SU-DHL-6 (cell line): ENCODE results near the gene MYO9A.
"Not testable (repeated sequence)": the region's sequence is repeated elsewhere in the genome, so short reads cannot be mapped to it uniquely, and the experiment has no call there.

Experiments
- H2AFZ ChIP-seq: fragments of 200-600 bp; sonication (generic); 2 replicates; pipeline ENCODE4 v1.6.1; 2014; ENCODE audit warnings: low read depth, mild to moderate bottlenecking, moderate library complexity, mixed read lengths, antibody characterized with exemption, low read length; ENCODE audit not compliant: severe bottlenecking
- H3F3A ChIP-seq: fragments of 200-600 bp; shearing (Covaris generic); 2 replicates; pipeline ENCODE4 v1.6.0; 2016; ENCODE audit warnings: antibody characterized with exemption, mild to moderate bottlenecking; ENCODE audit not compliant: insufficient read depth
- H3K27ac ChIP-seq: fragments of 200-600 bp; sonication (generic); 2 replicates; pipeline ENCODE4 v1.5.1; 2016; ENCODE audit warnings: low read depth, mild to moderate bottlenecking, low read length, moderate library complexity, mixed read lengths
- H3K27me3 ChIP-seq: fragments of 200-600 bp; sonication (generic), shearing (Covaris generic); 2 replicates; pipeline ENCODE4 v1.6.0; 2014; ENCODE audit warnings: mild to moderate bottlenecking, low read length
- H3K36me3 ChIP-seq: fragments of 200-600 bp; sonication (generic); 2 replicates; pipeline ENCODE4 v1.6.1; 2014; ENCODE audit warnings: mild to moderate bottlenecking, low read length, mixed read lengths
- H3K4me2 ChIP-seq: fragments of 300-600, 200-600 bp; shearing (Covaris generic), sonication (generic); 2 replicates; pipeline ENCODE4 v1.6.0; 2014; ENCODE audit warnings: low read length, low read depth, mild to moderate bottlenecking; ENCODE audit not compliant: poor library complexity, severe bottlenecking
- H3K4me3 ChIP-seq: fragments of 200-600 bp; sonication (generic); 2 replicates; pipeline ENCODE4 v1.5.1; 2014; ENCODE audit warnings: antibody characterized with exemption, low read length, mild to moderate bottlenecking, mixed read lengths; ENCODE audit not compliant: insufficient read depth, poor library complexity, severe bottlenecking
- H3K79me2 ChIP-seq: fragments of 200-600 bp; sonication (generic); 2 replicates; pipeline ENCODE4 v1.6.1; 2014; ENCODE audit warnings: mild to moderate bottlenecking, low read length, moderate library complexity; ENCODE audit not compliant: insufficient read depth
- H3K9ac ChIP-seq: fragments of 200-600 bp; sonication (generic); 2 replicates; pipeline ENCODE4 v1.7.0; 2014; ENCODE audit warnings: mild to moderate bottlenecking, low read length
- H3K9me2 ChIP-seq: fragments of 200-600 bp; sonication (generic); replicated peaks from 2 replicates; pipeline ENCODE4 v1.6.1; 2014; ENCODE audit warnings: low read length; ENCODE audit not compliant: insufficient read depth
- H3K9me3 ChIP-seq: fragments of 200-600 bp; sonication (generic); 2 replicates; pipeline ENCODE4 v1.6.1; 2014; ENCODE audit warnings: low read length, mixed read lengths; ENCODE audit not compliant: insufficient read depth
- H4K20me1 ChIP-seq: fragments of 200-600 bp; sonication (generic); 2 replicates; pipeline ENCODE4 v1.6.1; 2014; ENCODE audit warnings: low read depth, mild to moderate bottlenecking, antibody characterized with exemption, low read length, moderate library complexity, mixed read lengths
- EZH2phosphoT487 ChIP-seq: fragments of 200-600 bp; sonication (generic), shearing (Covaris generic); conservative IDR thresholded peaks from 2 replicates; pipeline ENCODE4 v1.6.1; 2018; ENCODE audit warnings: mild to moderate bottlenecking, antibody characterized with exemption, low read length, moderate library complexity, mixed read lengths
- TF ChIP-seq, protein P1 (sequence below): fragments of 200-600 bp; sonication (generic); IDR thresholded peaks from one replicate; pipeline ENCODE4 v1.5.1; 2017; ENCODE audit warnings: antibody characterized with exemption, mild to moderate bottlenecking, low read length, moderate library complexity; ENCODE audit not compliant: insufficient read depth, poor library complexity, severe bottlenecking

MYO9A gene

DNA sequence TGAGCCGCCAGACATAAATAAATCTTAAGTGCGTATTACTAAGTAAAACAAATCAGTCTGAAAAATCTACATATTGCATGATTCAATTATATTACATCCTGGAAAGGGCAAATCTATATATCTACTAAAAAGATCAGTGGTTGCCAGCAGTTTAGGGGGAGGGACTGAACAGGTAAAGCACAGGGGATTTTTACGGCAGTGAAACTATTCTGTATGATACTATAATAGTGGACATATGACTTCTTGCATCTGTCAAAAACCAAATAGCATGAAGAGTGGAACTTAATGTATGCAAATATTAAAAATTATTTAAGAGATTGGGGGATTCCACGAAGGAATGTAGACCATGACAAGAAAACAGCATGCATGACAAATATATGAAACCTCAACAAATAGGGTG lies 111.6 kb downstream of the MYO9A start:
- H3K9ac ChIP-seq, result no peak overlapping the region
- H3K4me3 ChIP-seq, result no peak overlapping the region
- H2AFZ ChIP-seq, result no peak overlapping the region
- H3K9me3 ChIP-seq, result no peaks in the 10 kb centered on the region
- peak overlapping the region; percentile 34 for H3K27ac ChIP-seq
- no peaks in the 10 kb centered on the region for H4K20me1 ChIP-seq
- peak overlapping the region; percentile 6 for H3K4me2 ChIP-seq
- peaks cover 13% of the 10 kb centered on the region; the same call in 1 of the 2 replicates for H3K79me2 ChIP-seq
- H3K36me3 ChIP-seq, result peaks cover 55% of the 10 kb centered on the region
- H3F3A ChIP-seq, result peaks cover 24% of the 10 kb centered on the region; the same call in 1 of the 2 replicates
- TF ChIP-seq, protein P1, sequence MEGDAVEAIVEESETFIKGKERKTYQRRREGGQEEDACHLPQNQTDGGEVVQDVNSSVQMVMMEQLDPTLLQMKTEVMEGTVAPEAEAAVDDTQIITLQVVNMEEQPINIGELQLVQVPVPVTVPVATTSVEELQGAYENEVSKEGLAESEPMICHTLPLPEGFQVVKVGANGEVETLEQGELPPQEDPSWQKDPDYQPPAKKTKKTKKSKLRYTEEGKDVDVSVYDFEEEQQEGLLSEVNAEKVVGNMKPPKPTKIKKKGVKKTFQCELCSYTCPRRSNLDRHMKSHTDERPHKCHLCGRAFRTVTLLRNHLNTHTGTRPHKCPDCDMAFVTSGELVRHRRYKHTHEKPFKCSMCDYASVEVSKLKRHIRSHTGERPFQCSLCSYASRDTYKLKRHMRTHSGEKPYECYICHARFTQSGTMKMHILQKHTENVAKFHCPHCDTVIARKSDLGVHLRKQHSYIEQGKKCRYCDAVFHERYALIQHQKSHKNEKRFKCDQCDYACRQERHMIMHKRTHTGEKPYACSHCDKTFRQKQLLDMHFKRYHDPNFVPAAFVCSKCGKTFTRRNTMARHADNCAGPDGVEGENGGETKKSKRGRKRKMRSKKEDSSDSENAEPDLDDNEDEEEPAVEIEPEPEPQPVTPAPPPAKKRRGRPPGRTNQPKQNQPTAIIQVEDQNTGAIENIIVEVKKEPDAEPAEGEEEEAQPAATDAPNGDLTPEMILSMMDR, result no peak
- TF ChIP-seq EZH2phosphoT487, result no peak
- H3K9me2 ChIP-seq, result no peaks in the 10 kb centered on the region
- H3K27me3 ChIP-seq, result no peaks in the 10 kb centered on the region

DNA sequence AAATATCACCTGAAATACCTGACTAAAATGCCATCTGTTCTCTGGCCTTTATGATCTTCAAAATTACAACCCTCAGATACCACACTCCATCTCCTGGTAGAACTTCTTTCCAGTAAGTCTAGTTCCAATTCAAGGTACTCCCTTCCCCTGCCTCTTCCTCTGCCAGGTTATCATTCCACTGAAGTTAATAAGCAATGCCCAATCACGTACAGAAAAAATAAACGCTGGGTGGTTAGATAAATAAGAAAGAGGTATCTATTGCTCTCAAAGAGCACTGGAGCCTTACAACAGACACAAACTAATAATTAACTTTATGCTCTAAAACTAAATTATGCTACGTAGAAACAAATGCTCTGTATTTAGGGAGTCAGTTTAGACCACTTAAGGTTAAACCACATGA lies 112.5 kb downstream of the MYO9A start:
- no peak overlapping the region for H3K4me3 ChIP-seq
- H3K36me3 ChIP-seq, result peaks cover 61% of the 10 kb centered on the region
- no peak overlapping the region for H3K9ac ChIP-seq
- H3K9me3 ChIP-seq, result no peaks in the 10 kb centered on the region
- H3K27me3 ChIP-seq, result no peaks in the 10 kb centered on the region
- no peaks in the 10 kb centered on the region for H3K9me2 ChIP-seq
- H3K79me2 ChIP-seq, result peaks cover 18% of the 10 kb centered on the region; the same call in 1 of the 2 replicates
- no peaks in the 10 kb centered on the region for H4K20me1 ChIP-seq
- no peak overlapping the region for H2AFZ ChIP-seq
- peaks cover 24% of the 10 kb centered on the region; the same call in 1 of the 2 replicates for H3F3A ChIP-seq
- no peak overlapping the region for H3K4me2 ChIP-seq
- TF ChIP-seq, protein P1, result no peak
- no peak for TF ChIP-seq EZH2phosphoT487
- peak overlapping the region; percentile 19; the same call in 1 of the 2 replicates for H3K27ac ChIP-seq

DNA sequence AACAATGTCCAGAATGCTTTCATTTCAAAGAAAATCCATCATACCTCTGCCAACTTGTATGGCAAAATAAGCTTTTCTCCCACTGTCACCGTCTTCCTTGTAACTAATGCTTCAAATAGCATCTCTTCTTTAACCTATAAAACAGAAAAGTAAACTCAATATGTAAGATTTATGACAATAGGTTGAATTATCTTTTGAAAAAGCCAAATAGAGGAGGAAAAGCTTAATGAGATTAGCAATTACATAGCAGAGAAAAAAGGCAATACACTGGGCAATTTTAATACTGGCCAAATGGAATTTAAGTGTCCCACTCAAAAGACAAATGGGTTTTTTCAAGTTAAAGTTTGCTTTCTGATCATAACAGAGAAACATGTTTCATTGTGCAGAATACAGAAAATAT lies 118.1 kb downstream of the MYO9A start:
- H3K9ac ChIP-seq, result no peak overlapping the region
- no peak overlapping the region for H3K4me2 ChIP-seq
- H3K27me3 ChIP-seq, result no peaks in the 10 kb centered on the region
- peaks cover 60% of the 10 kb centered on the region for H3K36me3 ChIP-seq
- no peak overlapping the region for H3K4me3 ChIP-seq
- H3K9me2 ChIP-seq, result no peaks in the 10 kb centered on the region
- H3F3A ChIP-seq, result peaks cover 20% of the 10 kb centered on the region; the same call in 1 of the 2 replicates
- H4K20me1 ChIP-seq, result 0 out of 2 replicates have a peak, but pooled peaks cover 2% of the 10 kb centered on the region
- H3K79me2 ChIP-seq, result peaks cover 17% of the 10 kb centered on the region; the same call in 1 of the 2 replicates
- TF ChIP-seq, protein P1, result no peak
- no peak for TF ChIP-seq EZH2phosphoT487
- no peak overlapping the region for H2AFZ ChIP-seq
- H3K27ac ChIP-seq, result no peak overlapping the region
- no peaks in the 10 kb centered on the region for H3K9me3 ChIP-seq

DNA sequence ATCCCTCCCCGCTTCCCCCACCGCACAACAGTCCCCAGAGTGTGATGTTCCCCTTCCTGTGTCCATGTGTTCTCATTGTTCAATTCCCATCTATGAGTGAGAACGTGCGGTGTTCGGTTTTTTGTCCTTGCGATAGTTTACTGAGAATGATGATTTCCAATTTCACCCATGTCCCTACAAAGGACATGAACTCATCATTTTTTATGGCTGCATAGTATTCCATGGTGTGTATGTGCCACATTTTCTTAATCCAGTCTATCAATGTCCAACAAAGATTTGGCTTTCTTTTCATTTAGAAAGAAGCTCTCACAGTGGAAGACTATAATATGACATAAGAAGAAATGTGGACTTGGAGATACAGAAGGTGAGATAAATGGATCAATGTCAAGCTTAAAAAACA lies 119.2 kb downstream of the MYO9A start:
- H3K79me2 ChIP-seq, result peaks cover 17% of the 10 kb centered on the region; the same call in 1 of the 2 replicates
- not testable (repeated sequence) for H3K4me3 ChIP-seq, H3K9me3 ChIP-seq, H2AFZ ChIP-seq, H3K27me3 ChIP-seq, H4K20me1 ChIP-seq, H3K4me2 ChIP-seq, H3K9me2 ChIP-seq, H3K9ac ChIP-seq, H3K27ac ChIP-seq
- H3K36me3 ChIP-seq, result peaks cover 53% of the 10 kb centered on the region
- peaks cover 20% of the 10 kb centered on the region; the same call in 1 of the 2 replicates for H3F3A ChIP-seq
